ENCODE measurements around the gene FRMD6. TPM values are rescaled to one million over a fixed set of nuclear protein-coding genes. Genes with fewer than 3 reads are reported as not detected.
A peak's percentile ranks its signal among the peaks of the same experiment; 100 is the strongest.

The FRMD6 gene
- total RNA-seq, 6 donors from 2014 or later: 4.9 to 21.0 (median 10.5) TPM

GRCh38 chr14:51774209-51774608 is 122.5 kb downstream of the FRMD6 start:
- no peak overlapping the region for H3K27ac ChIP-seq
- H3K36me3 ChIP-seq: no peaks in the 10 kb centered on the region
- 87 to 90% methylated on average over 10 to 19 of the region's 19 CpGs for WGBS, 2 donors
- no peaks in the 10 kb centered on the region for H3K9me3 ChIP-seq
- TF ChIP-seq POLR2AphosphoS5 (IDR thresholded peaks at IDR 0.05): no peak
- no peak for TF ChIP-seq EP300 (IDR thresholded peaks at IDR 0.05)
- no peak for TF ChIP-seq CTCF (IDR thresholded peaks at IDR 0.05)
- no peak for TF ChIP-seq POLR2A (IDR thresholded peaks at IDR 0.05)
- H3K27me3 ChIP-seq: no peaks in the 10 kb centered on the region
- H3K4me3 ChIP-seq: no peak overlapping the region
- H3K4me1 ChIP-seq: no peaks in the 10 kb centered on the region
- ATAC-seq (ENCODE audit: low FRiP score in 2 of 2) (peak in 1 of 2 donors; percentile 40), DNase-seq (no peak)

- Histone ChIP-seq H3K9me3 (no peaks in the 10 kb centered on the region), H3K27ac (no peak overlapping the region), H3K36me3 (no peaks in the 10 kb centered on the region), H3K4me1 (peaks cover 4 to 7% (median 5%) of the 10 kb centered on the region in 4 donors), H3K27me3 (no peaks in the 10 kb centered on the region), H3K4me3 (no peak overlapping the region)
- WGBS, 2 donors: 45 to 67% methylated on average over 9 to 13 of the region's 13 CpGs
- peak; percentile 52 to 84 for ATAC-seq (ENCODE audit: low FRiP score in 2 of 2)
- no peak for DNase-seq
- TF ChIP-seq EP300 (IDR thresholded peaks at IDR 0.05) (no peak), CTCF (IDR thresholded peaks at IDR 0.05) (peak in 4 of 6 experiments; percentile 12 to 44 (median 34)), POLR2AphosphoS5 (IDR thresholded peaks at IDR 0.05) (no peak), POLR2A (IDR thresholded peaks at IDR 0.05) (no peak)
These were observed 124.6 kb downstream of the FRMD6 start for GRCh38 chr14:51776102-51776894.

GRCh38 chr14:51780006-51780692 is 128.4 kb downstream of the FRMD6 start:
- Histone ChIP-seq H3K36me3 (no peaks in the 10 kb centered on the region), H3K4me3 (no peak overlapping the region), H3K4me1 (peaks cover 4 to 7% (median 7%) of the 10 kb centered on the region in 4 donors), H3K27me3 (no peaks in the 10 kb centered on the region), H3K27ac (no peak overlapping the region), H3K9me3 (no peaks in the 10 kb centered on the region)
- TF ChIP-seq EP300 (IDR thresholded peaks at IDR 0.05) (no peak), CTCF (IDR thresholded peaks at IDR 0.05) (peak; percentile 48 to 92 (median 70)), POLR2AphosphoS5 (IDR thresholded peaks at IDR 0.05) (no peak)
- ATAC-seq (ENCODE audit: low FRiP score in 2 of 2) (peak; percentile 73 to 78), DNase-seq (peak; percentile 66 to 86)
- WGBS, 2 donors: 8 to 9% methylated on average over 12 to 13 of the region's 13 CpGs

Small RNA genes within 50 kb of the gene (small RNA-seq; reads per million reads assigned to genes)
- gene OR7E159P: 0 reads per million in 4 donors
- 0 reads per million in 4 donors for gene RNA5SP385
- 0 reads per million in 4 donors for gene RNU6-301P

Other genes with a start within 250 kb of the FRMD6 start
- 10 to 100 TPM in 3 of 6 donors, 1 to 10 TPM in 3; 4.2 to 29.0 (median 10.1) TPM for gene GNG2, start 208.7 kb downstream of the FRMD6 start, total RNA-seq

All from upper lobe of left lung (tissue), 6 donors.